Parathyroid adenoma (tissue), 2 donors: ENCODE results near the gene SLC16A6.
"Not testable (repeated sequence)": the region's sequence is repeated elsewhere in the genome, so short reads cannot be mapped to it uniquely, and the experiment has no call there.

Experiments
- H2AFZ ChIP-seq: fragments of 300-600 bp; sonication (generic); one replicate; pipeline ENCODE4 v1.7.0; 2017; ENCODE audit warnings: antibody characterized with exemption, mild to moderate bottlenecking
- H3K27ac ChIP-seq: fragments of 300-600 bp; sonication (generic); one replicate; pipeline ENCODE4 v1.7.0; 2017
- H3K27me3 ChIP-seq: fragments of 300-600 bp; sonication (generic); one replicate; pipeline ENCODE4 v1.7.0; 2017; ENCODE audit warnings: low read length; ENCODE audit not compliant: control insufficient read depth, insufficient read depth
- H3K36me3 ChIP-seq: fragments of 300-600 bp; sonication (generic); one replicate; pipeline ENCODE4 v1.7.0; 2017; ENCODE audit warnings: low read length; ENCODE audit not compliant: control insufficient read depth, insufficient read depth
- H3K4me1 ChIP-seq: fragments of 300-600 bp; sonication (generic); one replicate; pipeline ENCODE4 v1.7.0; 2017; ENCODE audit warnings: control low read depth
- H3K4me2 ChIP-seq: fragments of 300-600 bp; sonication (generic); one replicate; pipeline ENCODE4 v1.7.0; 2017; ENCODE audit warnings: low read length
- H3K4me3 ChIP-seq: fragments of 300-600 bp; sonication (generic); one replicate; pipeline ENCODE4 v1.7.0; 2017; ENCODE audit warnings: low read depth, low read length
- H3K79me2 ChIP-seq: fragments of 300-600 bp; sonication (generic); one replicate; pipeline ENCODE4 v1.7.0; 2017; ENCODE audit warnings: control low read depth
- H3K9ac ChIP-seq: fragments of 300-600 bp; sonication (generic); one replicate; pipeline ENCODE4 v1.7.0; 2017; ENCODE audit warnings: mild to moderate bottlenecking
- H3K9me3 ChIP-seq: fragments of 300-600 bp; sonication (generic); one replicate; pipeline ENCODE4 v1.7.0; 2017; ENCODE audit warnings: low read length; ENCODE audit not compliant: control insufficient read depth
- TF ChIP-seq, protein P1 (sequence below): fragments of 300-600 bp; sonication (generic); IDR thresholded peaks from one replicate; pipeline ENCODE4 v1.7.0; 2017; ENCODE audit warnings: antibody characterized with exemption, mild to moderate bottlenecking
- donor health status: primary hyperparathyroidism.

Gene SLC16A6

DNA sequence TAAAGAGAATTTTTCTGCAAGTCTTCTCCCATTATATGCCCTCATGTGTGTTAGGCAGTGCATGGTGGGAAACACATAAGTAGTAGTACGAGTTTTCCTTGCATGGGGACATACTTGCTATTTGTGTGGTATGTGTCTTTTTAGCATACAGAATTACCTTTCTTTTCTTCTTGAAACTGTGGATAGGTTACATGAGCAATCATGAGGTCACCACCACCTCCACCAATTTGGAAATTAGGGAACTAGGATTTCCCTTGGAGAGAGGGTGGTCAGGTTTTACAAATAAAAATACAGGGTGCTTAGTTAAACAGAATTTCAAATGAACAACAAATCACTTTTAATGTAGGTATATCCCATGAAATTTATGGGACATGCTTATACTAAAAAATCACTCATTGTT is 59.4 kb downstream of the SLC16A6 start:
- Histone ChIP-seq H3K79me2 (no peaks in the 10 kb centered on the region), H3K9ac (no peak overlapping the region), H3K4me2 (no peak overlapping the region), H3K27me3 (no peaks in the 10 kb centered on the region), H3K4me1 (peaks cover 7% of the 10 kb centered on the region), H3K36me3 (no peaks in the 10 kb centered on the region), H3K4me3 (no peak overlapping the region), H2AFZ (no peak overlapping the region), H3K27ac (no peak overlapping the region), H3K9me3 (no peaks in the 10 kb centered on the region)
- TF ChIP-seq, protein P1, sequence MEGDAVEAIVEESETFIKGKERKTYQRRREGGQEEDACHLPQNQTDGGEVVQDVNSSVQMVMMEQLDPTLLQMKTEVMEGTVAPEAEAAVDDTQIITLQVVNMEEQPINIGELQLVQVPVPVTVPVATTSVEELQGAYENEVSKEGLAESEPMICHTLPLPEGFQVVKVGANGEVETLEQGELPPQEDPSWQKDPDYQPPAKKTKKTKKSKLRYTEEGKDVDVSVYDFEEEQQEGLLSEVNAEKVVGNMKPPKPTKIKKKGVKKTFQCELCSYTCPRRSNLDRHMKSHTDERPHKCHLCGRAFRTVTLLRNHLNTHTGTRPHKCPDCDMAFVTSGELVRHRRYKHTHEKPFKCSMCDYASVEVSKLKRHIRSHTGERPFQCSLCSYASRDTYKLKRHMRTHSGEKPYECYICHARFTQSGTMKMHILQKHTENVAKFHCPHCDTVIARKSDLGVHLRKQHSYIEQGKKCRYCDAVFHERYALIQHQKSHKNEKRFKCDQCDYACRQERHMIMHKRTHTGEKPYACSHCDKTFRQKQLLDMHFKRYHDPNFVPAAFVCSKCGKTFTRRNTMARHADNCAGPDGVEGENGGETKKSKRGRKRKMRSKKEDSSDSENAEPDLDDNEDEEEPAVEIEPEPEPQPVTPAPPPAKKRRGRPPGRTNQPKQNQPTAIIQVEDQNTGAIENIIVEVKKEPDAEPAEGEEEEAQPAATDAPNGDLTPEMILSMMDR, result no peak

DNA sequence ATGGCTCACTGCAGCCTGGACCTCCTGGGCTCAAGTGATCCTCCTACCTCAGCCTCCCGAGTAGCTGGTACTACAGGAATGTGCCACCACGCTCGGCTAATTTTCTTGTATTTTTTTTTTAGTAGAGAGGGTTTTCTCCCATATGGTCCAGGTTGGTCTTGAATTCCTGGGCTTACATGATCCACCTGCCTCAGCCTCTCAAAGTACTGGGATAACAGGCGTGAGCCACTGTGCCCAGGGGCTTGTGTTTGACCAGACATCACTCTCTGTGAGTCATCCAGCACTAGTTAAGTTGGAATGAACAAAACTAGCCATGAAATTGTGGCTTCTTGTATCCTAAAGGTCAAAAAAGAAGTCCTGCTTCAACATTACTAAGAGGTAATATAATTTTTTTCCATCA is 59.8 kb downstream of the SLC16A6 start:
- H2AFZ ChIP-seq, H3K79me2 ChIP-seq, H3K9me3 ChIP-seq, H3K4me2 ChIP-seq, H3K27me3 ChIP-seq, H3K27ac ChIP-seq, H3K4me1 ChIP-seq, H3K36me3 ChIP-seq, H3K4me3 ChIP-seq, H3K9ac ChIP-seq: not testable (repeated sequence)

DNA sequence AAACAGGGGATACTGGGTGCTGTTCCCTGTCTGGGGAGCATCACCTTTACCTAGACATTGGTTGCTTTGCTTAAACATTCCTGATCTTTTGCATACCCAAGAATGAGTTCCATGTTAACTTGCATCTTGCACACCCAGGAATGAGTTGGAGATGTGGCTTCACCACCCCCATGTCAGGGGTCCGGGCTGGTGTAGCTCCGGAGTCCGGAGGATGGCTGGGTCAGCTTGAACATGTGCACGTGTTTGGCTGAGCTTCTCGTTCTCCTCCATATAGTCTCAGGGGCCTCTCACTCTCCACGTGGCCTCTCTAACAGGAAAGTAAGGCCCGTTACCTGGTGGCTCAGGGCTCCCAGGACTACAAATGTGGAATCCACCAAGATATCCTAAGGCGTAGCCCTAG is 61.3 kb downstream of the SLC16A6 start:
- Histone ChIP-seq H3K4me1 (no peaks in the 10 kb centered on the region), H3K9me3 (no peaks in the 10 kb centered on the region), H3K27me3 (no peaks in the 10 kb centered on the region), H3K4me3 (no peak overlapping the region), H3K9ac (no peak overlapping the region), H3K36me3 (no peaks in the 10 kb centered on the region), H3K27ac (no peak overlapping the region), H3K4me2 (no peak overlapping the region), H2AFZ (no peak overlapping the region), H3K79me2 (no peaks in the 10 kb centered on the region)
- TF ChIP-seq, protein P1, result no peak

DNA sequence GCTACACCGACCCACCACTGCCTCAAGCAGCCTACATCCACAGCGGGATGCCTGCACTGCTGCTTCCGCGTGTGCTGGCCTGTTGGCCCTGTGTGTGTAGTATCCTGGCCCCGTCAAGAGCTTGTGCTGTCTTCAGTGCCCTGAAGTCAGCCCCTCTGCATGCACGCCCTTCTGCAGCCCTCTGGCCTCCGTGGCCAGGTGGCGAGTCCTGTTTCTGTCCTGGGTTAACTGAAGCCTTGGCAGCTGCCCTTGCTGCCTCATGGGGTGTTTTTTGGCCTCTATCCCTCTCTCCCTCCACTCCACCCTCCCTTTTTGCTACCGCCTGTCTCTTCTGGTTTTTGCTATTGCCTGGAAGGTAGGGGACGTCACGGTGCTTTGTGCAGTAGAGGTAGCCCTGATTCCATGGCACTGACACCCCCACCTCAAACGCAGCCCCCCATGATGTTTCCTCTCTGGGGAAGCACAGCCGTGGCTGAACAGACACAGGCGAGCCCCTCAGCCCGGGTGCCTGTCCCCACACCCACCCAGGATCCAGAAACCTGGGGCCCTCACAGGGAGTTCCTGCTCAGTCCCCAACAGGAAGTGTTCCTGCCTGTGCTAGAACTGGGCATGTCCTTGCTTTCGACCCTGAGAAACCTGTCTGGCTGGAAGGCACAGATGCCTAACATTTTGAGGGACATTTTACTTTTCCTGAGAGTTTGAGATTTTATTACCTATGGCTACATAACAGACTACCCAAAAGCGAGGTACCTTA is 61.9 kb downstream of the SLC16A6 start:
- no peak overlapping the region for H2AFZ ChIP-seq
- TF ChIP-seq, protein P1, result no peak
- H3K4me3 ChIP-seq, result no peak overlapping the region
- no peaks in the 10 kb centered on the region for H3K36me3 ChIP-seq
- no peak overlapping the region for H3K4me2 ChIP-seq
- no peak overlapping the region for H3K27ac ChIP-seq
- no peaks in the 10 kb centered on the region for H3K4me1 ChIP-seq
- H3K27me3 ChIP-seq, result no peaks in the 10 kb centered on the region
- no peaks in the 10 kb centered on the region for H3K79me2 ChIP-seq
- no peaks in the 10 kb centered on the region for H3K9me3 ChIP-seq
- H3K9ac ChIP-seq, result no peak overlapping the region

DNA sequence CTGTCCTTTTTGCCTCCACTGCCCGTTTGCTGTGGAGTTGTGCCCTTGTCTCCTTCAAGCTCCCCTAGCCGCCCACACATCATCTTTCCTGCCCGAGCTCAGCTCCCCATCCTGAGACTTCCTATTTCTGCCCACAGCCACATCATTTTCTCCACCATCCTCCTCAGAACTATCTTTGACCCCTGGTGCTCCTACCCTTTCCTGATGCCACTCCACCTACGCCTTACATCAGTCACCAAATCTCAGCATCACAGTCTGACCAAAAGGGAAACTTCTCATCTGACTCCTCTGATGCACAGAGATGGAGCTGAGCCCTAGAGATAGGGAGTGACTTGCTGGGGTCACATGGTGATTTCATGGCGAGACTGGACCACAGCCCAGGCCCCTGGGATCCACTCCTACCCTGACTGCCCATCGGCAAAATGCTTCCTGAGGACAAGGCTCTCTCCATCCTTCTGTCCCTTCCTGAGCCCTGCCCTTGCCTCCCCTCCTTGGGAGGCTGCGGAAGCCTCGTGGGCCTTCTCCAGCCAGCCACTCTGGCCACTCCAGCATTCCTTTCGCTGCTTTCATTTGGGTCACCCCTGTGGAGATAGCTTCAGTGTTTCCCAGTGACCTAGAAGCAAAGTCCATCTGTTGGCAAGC is 62.8 kb downstream of the SLC16A6 start:
- not testable (repeated sequence) for H3K9me3 ChIP-seq, H3K27ac ChIP-seq, H3K4me2 ChIP-seq, H3K4me3 ChIP-seq, H3K4me1 ChIP-seq, H3K27me3 ChIP-seq, H3K9ac ChIP-seq, H2AFZ ChIP-seq, H3K36me3 ChIP-seq, H3K79me2 ChIP-seq

DNA sequence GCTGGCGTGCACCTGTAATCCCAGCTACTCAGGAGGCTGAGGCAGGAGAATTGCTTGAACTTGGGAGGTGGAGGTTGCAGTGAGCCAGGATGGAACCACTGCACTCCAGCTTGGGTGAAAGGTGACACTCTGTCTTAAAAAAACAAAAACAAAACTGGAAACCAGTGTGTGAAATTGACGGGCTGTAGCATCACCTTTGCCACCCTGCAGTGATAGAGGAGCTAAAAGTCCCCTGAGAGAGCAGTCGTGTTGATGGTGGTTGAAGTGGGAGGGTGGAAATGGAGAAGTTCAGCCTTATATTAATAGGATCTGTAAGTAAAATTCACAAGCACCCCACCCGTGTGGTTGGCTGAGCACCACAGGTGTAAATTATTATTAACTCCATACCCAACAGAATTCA is 65.9 kb downstream of the SLC16A6 start:
- H3K4me3 ChIP-seq, H3K9ac ChIP-seq, H2AFZ ChIP-seq, H3K79me2 ChIP-seq, H3K4me2 ChIP-seq, H3K27me3 ChIP-seq, H3K9me3 ChIP-seq, H3K4me1 ChIP-seq, H3K27ac ChIP-seq, H3K36me3 ChIP-seq: not testable (repeated sequence)
